ENCODE data around the gene LINC00237. TPM values are rescaled to one million over a fixed set of nuclear protein-coding genes. Genes with fewer than 3 reads are reported as not detected.

LINC00237 gene
- total and polyA plus RNA-seq, 7 donors, result not detected

DNA sequence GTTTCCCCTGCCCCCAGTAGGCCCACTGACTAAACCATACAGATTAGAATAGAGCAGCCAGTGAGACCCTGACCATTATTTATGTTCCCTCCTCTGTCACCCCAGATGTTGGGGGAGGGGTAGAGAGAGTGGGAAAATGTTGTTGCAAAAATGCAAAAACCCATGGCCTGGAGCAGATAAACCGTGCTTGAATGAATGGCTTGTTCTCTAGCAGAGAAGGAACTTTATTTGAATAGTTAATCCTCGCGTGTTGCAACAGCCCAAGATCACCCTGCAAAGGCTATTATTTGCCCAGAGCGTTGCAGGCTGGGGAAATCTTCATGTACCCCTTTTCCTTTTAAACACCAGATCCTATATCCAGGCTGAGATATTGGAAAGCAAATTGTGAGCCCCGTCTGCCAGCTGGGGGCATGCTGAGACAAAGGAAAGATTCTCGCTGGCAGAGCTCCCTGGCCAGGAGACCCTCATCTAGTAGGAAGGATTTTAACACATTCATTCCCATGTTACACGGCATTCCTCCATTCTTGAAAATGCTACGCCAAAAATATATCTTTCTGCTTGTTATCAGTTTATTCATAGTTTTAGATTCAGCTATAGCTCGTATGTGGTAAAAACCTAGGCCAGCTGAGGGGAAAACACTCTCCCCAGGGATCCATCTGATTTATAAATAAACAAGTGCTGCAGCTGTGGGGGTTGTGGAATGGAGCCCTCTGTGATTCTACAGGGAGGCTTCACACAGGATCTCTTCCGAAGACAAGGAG is 53.0 kb downstream of the LINC00237 start:
- no peak for TF ChIP-seq POLR2A (IDR thresholded peaks at IDR 0.05)
- no peak for TF ChIP-seq EP300 (IDR thresholded peaks at IDR 0.05)
- TF ChIP-seq POLR2AphosphoS5 (IDR thresholded peaks at IDR 0.05), result no peak
- no peak overlapping the region for H3K4me3 ChIP-seq
- peaks cover 0 to 8% (median 0%) of the 10 kb centered on the region in 3 donors for H3K27me3 ChIP-seq
- H3K4me1 ChIP-seq, result no peaks in the 10 kb centered on the region
- H3K27ac ChIP-seq, result no peak overlapping the region
- no peak for DNase-seq
- H3K9me3 ChIP-seq, result no peaks in the 10 kb centered on the region
- whole genome bisulfite sequencing, 2 donors, result 21 to 26% methylated on average over 10 of the region's 10 CpGs
- intact Hi-C loops (cut with DNase I), result no loop called here
- no peaks in the 10 kb centered on the region for H3K36me3 ChIP-seq

DNA sequence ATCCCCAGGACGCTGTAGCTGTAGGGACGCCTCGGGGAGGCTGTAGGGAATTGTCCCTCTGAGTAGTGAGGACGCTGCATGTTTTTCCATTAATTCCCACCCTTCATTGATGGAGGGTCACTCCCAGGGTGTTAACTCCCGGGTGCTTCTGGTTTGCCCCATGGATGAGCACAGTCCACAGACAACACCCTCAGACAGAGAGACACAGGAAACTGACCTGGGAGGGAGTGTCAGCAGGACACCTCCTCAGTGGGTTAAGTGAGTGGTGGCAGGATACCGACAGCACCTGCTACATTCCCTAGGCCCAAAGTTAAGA is 53.5 kb downstream of the LINC00237 start:
- no peaks in the 10 kb centered on the region for H3K4me1 ChIP-seq
- no peaks in the 10 kb centered on the region for H3K36me3 ChIP-seq
- no peak for DNase-seq
- WGBS, 2 donors, result 72 to 78% methylated on average over 6 of the region's 6 CpGs
- no peaks in the 10 kb centered on the region for H3K9me3 ChIP-seq
- intact Hi-C loops (cut with DNase I), result no loop called here
- TF ChIP-seq, protein P1, sequence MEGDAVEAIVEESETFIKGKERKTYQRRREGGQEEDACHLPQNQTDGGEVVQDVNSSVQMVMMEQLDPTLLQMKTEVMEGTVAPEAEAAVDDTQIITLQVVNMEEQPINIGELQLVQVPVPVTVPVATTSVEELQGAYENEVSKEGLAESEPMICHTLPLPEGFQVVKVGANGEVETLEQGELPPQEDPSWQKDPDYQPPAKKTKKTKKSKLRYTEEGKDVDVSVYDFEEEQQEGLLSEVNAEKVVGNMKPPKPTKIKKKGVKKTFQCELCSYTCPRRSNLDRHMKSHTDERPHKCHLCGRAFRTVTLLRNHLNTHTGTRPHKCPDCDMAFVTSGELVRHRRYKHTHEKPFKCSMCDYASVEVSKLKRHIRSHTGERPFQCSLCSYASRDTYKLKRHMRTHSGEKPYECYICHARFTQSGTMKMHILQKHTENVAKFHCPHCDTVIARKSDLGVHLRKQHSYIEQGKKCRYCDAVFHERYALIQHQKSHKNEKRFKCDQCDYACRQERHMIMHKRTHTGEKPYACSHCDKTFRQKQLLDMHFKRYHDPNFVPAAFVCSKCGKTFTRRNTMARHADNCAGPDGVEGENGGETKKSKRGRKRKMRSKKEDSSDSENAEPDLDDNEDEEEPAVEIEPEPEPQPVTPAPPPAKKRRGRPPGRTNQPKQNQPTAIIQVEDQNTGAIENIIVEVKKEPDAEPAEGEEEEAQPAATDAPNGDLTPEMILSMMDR (IDR thresholded peaks at IDR 0.05), result no peak
- TF ChIP-seq POLR2AphosphoS5 (IDR thresholded peaks at IDR 0.05), result no peak
- no peak for TF ChIP-seq POLR2A (IDR thresholded peaks at IDR 0.05)
- TF ChIP-seq EP300 (IDR thresholded peaks at IDR 0.05), result no peak
- no peak overlapping the region for H3K27ac ChIP-seq
- H3K4me3 ChIP-seq, result no peak overlapping the region
- peaks cover 0 to 10% (median 0%) of the 10 kb centered on the region in 3 donors for H3K27me3 ChIP-seq

DNA sequence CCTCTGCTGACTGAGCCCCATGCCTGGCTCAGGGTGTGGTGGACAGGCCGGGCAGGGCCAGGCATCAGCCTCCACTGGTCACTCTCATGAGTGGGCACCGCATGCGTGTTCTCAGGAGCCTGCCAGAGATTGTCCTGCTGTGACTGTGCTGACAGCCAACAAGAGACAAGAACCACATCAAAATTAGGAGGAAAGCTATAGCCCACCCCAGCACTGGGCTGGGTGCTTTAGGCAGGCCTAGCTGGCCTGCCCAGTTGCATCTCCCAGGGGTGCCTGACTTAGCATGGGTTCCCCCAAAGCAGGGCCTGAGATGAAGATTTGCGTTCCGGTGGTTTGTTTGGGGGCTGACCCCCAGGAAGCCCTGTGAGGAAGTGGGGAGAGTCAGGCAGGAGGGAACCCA is 53.9 kb downstream of the LINC00237 start:
- H3K27ac ChIP-seq, result no peak overlapping the region
- no peaks in the 10 kb centered on the region for H3K36me3 ChIP-seq
- no peak for DNase-seq
- no peak for TF ChIP-seq POLR2AphosphoS5 (IDR thresholded peaks at IDR 0.05)
- no peak for TF ChIP-seq POLR2A (IDR thresholded peaks at IDR 0.05)
- no peak for TF ChIP-seq EP300 (IDR thresholded peaks at IDR 0.05)
- H3K9me3 ChIP-seq, result no peaks in the 10 kb centered on the region
- no peaks in the 10 kb centered on the region for H3K4me1 ChIP-seq
- H3K27me3 ChIP-seq, result peaks cover 0 to 10% (median 0%) of the 10 kb centered on the region in 3 donors
- no peak overlapping the region for H3K4me3 ChIP-seq
- 91 to 92% methylated on average over 5 of the region's 5 CpGs for WGBS, 2 donors
- intact Hi-C loops (cut with DNase I), result no loop called here

DNA sequence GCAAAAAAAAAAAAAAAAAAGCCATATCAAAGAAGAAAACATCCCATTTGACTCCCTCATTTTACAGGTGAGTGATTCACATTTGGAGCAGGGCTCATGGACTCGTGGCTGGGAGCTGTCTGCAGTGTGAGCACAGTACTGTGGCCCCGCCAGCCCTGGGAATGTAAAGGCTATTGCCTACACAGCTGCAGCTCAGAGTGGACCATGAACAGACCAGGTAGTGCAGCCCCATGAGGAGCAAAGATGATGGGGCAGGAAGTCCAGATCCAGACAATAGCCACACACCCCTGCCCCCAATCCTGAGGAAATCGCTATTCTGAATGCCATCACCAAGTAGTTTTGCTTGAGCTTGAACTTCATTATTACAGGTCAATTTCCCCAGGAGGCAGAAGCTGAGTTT is 55.4 kb downstream of the LINC00237 start:
- intact Hi-C loops (cut with DNase I), result no loop called here
- Histone ChIP-seq H3K9me3 (no peaks in the 10 kb centered on the region), H3K36me3 (no peaks in the 10 kb centered on the region), H3K4me3 (no peak overlapping the region), H3K27ac (no peak overlapping the region), H3K27me3 (peaks cover 0 to 10% (median 0%) of the 10 kb centered on the region in 3 donors), H3K4me1 (no peaks in the 10 kb centered on the region)
- 82 to 90% methylated on average over 3 of the region's 3 CpGs for WGBS, 2 donors
- no peak for DNase-seq
- TF ChIP-seq EP300 (IDR thresholded peaks at IDR 0.05), result no peak
- no peak for TF ChIP-seq POLR2A (IDR thresholded peaks at IDR 0.05)
- TF ChIP-seq, protein P1 (IDR thresholded peaks at IDR 0.05), result no peak
- TF ChIP-seq POLR2AphosphoS5 (IDR thresholded peaks at IDR 0.05), result no peak

DNA sequence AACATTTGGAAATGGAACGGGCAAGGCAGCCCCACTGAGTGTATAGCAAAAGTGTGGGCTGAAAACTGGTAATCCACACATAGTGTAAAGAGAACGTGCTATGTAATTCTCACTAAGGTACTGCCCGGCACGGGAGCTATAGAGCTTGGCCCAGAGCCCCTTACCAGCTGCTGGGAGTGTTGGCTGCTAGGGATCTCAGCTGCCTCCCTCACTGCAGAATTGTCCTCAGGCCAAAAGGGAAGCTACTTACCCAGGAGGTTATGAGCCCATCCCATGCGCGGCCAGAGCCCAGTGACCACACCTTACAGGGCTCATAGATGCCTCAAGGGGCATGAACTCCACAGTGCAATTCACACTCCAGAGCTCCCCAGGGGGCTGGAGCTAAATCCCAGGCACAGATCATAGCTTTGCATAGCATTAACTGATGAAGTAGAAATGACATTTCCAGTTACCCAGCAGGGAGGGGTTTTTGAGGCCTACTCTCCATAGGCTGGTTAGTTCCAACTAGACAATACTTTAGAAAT is 56.8 kb downstream of the LINC00237 start:
- TF ChIP-seq EP300 (IDR thresholded peaks at IDR 0.05) (no peak), POLR2A (IDR thresholded peaks at IDR 0.05) (no peak), POLR2AphosphoS5 (IDR thresholded peaks at IDR 0.05) (no peak)
- TF ChIP-seq, protein P1 (IDR thresholded peaks at IDR 0.05), result no peak
- Histone ChIP-seq H3K36me3 (no peaks in the 10 kb centered on the region), H3K4me1 (no peaks in the 10 kb centered on the region), H3K9me3 (no peaks in the 10 kb centered on the region), H3K27ac (no peak overlapping the region), H3K4me3 (no peak overlapping the region), H3K27me3 (peaks cover 0 to 10% (median 0%) of the 10 kb centered on the region in 3 donors)
- 77 to 93% methylated on average over 6 of the region's 6 CpGs for WGBS, 2 donors
- DNase-seq, result no peak
- intact Hi-C loops (cut with DNase I), result no loop called here

Data from sigmoid colon (tissue), 7 donors.